ENCODE data around the gene TBC1D30.

TBC1D30 gene

DNA sequence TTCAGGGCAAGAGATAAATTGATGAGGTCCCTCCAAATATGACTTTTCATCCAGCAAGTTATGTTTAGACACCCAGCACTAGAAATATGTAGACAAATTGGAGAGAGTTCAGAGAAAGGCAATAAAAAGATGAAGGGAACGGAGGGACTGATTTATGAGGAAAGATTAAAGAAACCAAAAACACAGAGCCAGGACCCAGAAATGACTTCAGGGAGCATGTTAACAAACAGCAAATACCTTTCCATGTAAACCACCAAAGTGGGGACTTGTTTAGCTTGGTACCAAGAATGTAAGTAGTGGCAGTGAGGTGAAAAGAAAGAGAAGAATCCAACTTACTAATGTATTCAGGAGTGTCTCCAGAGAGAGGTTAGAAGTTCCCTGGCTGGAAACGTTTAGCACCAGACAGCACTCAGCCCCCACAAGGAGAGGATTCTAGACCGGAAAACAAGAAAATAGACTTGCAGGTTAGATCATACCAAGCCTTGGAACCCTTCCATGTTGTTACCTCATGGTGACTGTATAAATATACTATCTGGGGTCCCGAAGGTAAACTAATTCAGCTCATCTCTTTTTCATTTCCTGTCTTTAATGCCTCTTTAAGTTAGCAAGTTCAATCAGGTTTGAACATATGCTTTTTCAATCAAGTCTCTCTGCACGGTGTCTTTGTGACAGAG, 79.2 kb downstream of the TBC1D30 start:
- Histone ChIP-seq H3K9me3 (no peaks in the 10 kb centered on the region), H3K4me1 (no peaks in the 10 kb centered on the region), H3K27me3 (peaks cover 30% of the 10 kb centered on the region), H3K4me3 (ENCODE audit: low read depth, low read length) (no peak overlapping the region), H3K36me3 (no peaks in the 10 kb centered on the region)
- TF ChIP-seq, protein P1, sequence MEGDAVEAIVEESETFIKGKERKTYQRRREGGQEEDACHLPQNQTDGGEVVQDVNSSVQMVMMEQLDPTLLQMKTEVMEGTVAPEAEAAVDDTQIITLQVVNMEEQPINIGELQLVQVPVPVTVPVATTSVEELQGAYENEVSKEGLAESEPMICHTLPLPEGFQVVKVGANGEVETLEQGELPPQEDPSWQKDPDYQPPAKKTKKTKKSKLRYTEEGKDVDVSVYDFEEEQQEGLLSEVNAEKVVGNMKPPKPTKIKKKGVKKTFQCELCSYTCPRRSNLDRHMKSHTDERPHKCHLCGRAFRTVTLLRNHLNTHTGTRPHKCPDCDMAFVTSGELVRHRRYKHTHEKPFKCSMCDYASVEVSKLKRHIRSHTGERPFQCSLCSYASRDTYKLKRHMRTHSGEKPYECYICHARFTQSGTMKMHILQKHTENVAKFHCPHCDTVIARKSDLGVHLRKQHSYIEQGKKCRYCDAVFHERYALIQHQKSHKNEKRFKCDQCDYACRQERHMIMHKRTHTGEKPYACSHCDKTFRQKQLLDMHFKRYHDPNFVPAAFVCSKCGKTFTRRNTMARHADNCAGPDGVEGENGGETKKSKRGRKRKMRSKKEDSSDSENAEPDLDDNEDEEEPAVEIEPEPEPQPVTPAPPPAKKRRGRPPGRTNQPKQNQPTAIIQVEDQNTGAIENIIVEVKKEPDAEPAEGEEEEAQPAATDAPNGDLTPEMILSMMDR (IDR thresholded peaks at IDR 0.05; ENCODE audit: low read depth, low read length) = no peak
- no peak for DNase-seq

DNA sequence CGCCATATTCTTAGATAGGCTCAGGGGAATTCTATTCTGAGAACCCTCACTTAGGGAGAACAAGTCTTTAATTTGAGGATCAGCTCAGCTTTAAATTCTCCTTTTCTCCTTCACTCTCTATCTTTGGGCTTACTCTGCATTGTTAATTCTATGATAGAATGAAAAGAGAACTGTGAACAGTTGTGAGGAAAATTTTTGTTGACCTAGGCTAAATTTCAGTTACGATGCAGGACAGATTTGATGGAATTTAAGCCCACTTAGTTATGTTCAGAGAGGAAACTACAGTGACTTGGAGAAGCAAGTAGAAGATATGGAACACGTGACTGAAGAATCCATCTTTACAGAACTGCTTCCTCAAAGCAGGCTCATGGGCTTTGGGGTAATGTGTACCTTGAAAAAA, 82.7 kb downstream of the TBC1D30 start:
- Histone ChIP-seq H3K4me1 (no peaks in the 10 kb centered on the region), H3K9me3 (no peaks in the 10 kb centered on the region), H3K4me3 (ENCODE audit: low read depth, low read length) (no peak overlapping the region), H3K27me3 (peaks cover 20% of the 10 kb centered on the region; the same call in 1 of the 2 replicates), H3K36me3 (no peaks in the 10 kb centered on the region)
- no peak for DNase-seq
- TF ChIP-seq, protein P1 (IDR thresholded peaks at IDR 0.05; ENCODE audit: low read depth, low read length) = no peak

DNA sequence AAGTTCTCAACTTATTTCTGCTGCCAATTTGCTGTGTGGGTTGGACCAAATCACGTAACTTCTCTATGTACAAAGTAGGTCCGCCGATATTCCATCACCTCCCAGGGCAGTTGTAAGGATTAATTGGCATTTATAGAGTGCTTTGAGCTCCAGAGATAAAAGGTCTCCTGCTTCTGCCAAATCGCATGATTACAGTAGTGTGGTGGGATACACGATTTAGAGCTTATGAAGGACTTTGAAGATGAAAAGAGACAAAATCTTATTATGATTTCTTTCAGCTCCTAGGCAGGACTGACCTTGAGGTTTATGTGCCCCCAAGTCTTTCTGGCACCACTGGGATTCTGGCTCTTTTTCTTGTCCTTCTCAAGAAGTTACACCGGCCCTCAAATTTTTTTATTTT, 84.7 kb downstream of the TBC1D30 start:
- no peak overlapping the region for H3K4me3 ChIP-seq (ENCODE audit: low read depth, low read length)
- no peaks in the 10 kb centered on the region for H3K9me3 ChIP-seq
- TF ChIP-seq, protein P1 (IDR thresholded peaks at IDR 0.05; ENCODE audit: low read depth, low read length) = no peak
- DNase-seq = no peak
- no peaks in the 10 kb centered on the region for H3K4me1 ChIP-seq
- H3K36me3 ChIP-seq = no peaks in the 10 kb centered on the region
- H3K27me3 ChIP-seq = peaks cover 17% of the 10 kb centered on the region

GRCh38 chr12:64911081-64911480, 86.6 kb downstream of the TBC1D30 start:
- no peak overlapping the region for H3K4me3 ChIP-seq (ENCODE audit: low read depth, low read length)
- no peak for DNase-seq
- H3K4me1 ChIP-seq = no peaks in the 10 kb centered on the region
- TF ChIP-seq, protein P1 (IDR thresholded peaks at IDR 0.05; ENCODE audit: low read depth, low read length) = no peak
- H3K9me3 ChIP-seq = no peaks in the 10 kb centered on the region
- no peaks in the 10 kb centered on the region for H3K36me3 ChIP-seq
- peaks cover 10% of the 10 kb centered on the region for H3K27me3 ChIP-seq

DNA sequence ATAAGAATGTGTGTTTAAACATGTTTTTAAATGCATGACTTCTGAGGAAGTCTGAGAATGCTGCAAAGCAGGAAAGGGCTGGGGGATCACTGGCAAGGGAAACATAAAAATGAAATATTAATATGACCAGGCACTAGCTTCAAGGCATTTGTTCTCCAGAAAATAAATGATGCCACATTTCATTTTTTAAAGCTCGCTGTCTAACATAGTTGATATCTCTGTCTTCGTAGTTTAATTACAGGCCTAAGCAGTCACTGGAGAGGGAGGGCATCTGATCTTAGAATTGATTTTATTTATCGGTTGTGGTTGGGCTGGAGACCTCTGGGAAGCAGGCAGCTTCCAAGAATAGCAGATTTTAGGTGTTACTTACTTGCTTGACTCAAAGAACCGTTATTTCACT, 87.5 kb downstream of the TBC1D30 start:
- TF ChIP-seq, protein P1 (IDR thresholded peaks at IDR 0.05; ENCODE audit: low read depth, low read length) = no peak
- DNase-seq = no peak
- Histone ChIP-seq H3K36me3 (no peaks in the 10 kb centered on the region), H3K27me3 (peaks cover 10% of the 10 kb centered on the region), H3K4me1 (no peaks in the 10 kb centered on the region), H3K4me3 (ENCODE audit: low read depth, low read length) (no peak overlapping the region), H3K9me3 (no peaks in the 10 kb centered on the region)

DNA sequence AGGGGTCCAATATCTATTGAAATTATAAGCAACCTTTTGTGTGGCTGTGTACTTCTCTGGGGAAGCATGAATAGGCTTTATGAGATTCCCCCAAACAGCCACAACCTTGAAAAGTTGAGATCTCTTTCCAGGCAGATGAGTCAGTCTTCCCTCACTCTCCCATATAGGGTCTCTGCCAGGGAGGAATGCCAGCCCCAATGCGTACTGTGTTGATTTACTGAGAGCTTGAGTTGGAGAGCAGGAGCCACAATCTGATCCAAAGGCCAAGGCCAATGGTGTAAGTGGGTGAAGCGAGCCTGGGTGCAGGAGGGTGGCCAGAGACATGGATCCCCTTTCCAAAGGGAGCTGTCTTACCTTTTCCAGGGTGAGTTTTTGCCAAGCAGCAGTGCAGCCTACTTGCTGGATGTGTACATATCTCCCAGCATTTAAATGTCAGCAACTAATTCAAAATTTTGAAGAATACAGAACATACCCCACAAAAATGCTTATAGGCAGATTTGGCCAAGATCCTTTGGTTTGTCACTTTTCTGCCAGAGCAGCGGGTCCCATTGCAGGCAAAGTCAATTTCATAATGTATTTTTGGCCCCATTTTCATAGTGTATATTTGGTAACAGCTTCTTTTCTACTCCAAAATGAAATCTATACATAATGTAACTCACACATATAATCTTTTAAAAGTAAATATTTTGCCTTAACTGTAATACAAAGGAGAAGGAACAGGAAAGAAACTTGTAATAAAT, 88.2 kb downstream of the TBC1D30 start:
- Histone ChIP-seq H3K36me3 (no peaks in the 10 kb centered on the region), H3K4me3 (ENCODE audit: low read depth, low read length) (no peak overlapping the region), H3K9me3 (no peaks in the 10 kb centered on the region), H3K4me1 (no peaks in the 10 kb centered on the region), H3K27me3 (peaks cover 10% of the 10 kb centered on the region)
- no peak for DNase-seq
- TF ChIP-seq, protein P1 (IDR thresholded peaks at IDR 0.05; ENCODE audit: low read depth, low read length) = no peak
